H1 (cell line): ENCODE results near the gene GDPD5. TPM values are rescaled to one million over a fixed set of nuclear protein-coding genes. Genes with fewer than 3 reads are reported as not detected.
A peak's percentile ranks its signal among the peaks of the same experiment; 100 is the strongest.

ENCODE experiments used
- CBX5 ChIP-seq: fragments of 300-800, 300-1000 bp; sonication (generic); IDR thresholded peaks from 2 replicates; pipeline ENCODE4 v1.7.1; 2016; ENCODE audit warnings: antibody characterized with exemption, low read length, low read depth
- GABPA ChIP-seq: IDR thresholded peaks from 2 replicates; pipeline ENCODE4 v1.6.1; 2011; ENCODE audit warnings: mild to moderate bottlenecking, low read length, moderate library complexity, borderline replicate concordance; ENCODE audit not compliant: insufficient read depth
- RAD21 ChIP-seq, 2 experiments: IDR thresholded peaks in 1 of 2; conservative IDR thresholded peaks in 1 of 2; 2 replicates each; pipeline ENCODE4 v1.6.1; 2011; ENCODE audit warnings: low read depth in 2 of 2, low read length in 2 of 2, improper control_type of control experiment in 1 of 2, inconsistent platforms in 1 of 2, mild to moderate bottlenecking in 1 of 2, moderate library complexity in 1 of 2
- SP1 ChIP-seq: IDR thresholded peaks from 2 replicates; pipeline ENCODE4 v1.6.1; 2011; ENCODE audit warnings: low read depth, low read length
- polyA plus RNA-seq, 7 experiments: library from polyadenylated mRNA; depleted of rRNA in 3 of 7; stranded (reverse) in 5 of 7; unstranded in 2 of 7; fragments of >200 nt in 5 of 7; fragments of 200-250 nt in 2 of 7; gene quantifications; 1 replicate in 5 of 7; 2 replicates in 1 of 7; 4 replicates in 1 of 7; pipeline versions ENCODE4 v1.2.1 to v1.2.3, GENCODE V29; 2011 to 2013; ENCODE audit warnings: missing spikeins in 2 of 7, mixed read lengths in 2 of 7
- total RNA-seq: library from RNA; stranded (reverse); fragmentation: NEBNext Ultra II Directional; extraction: Animal tissue kit (Norgen Biotek cat#: 25700); gene quantifications from 2 replicates; pipeline ENCODE4 v1.2.1, GENCODE V29; 2021
- TF ChIP-seq, protein P1 (sequence below): fragments of 300-600 bp; sonication (generic); IDR thresholded peaks from 2 replicates; pipeline ENCODE4 v1.7.1; 2012; ENCODE audit warnings: low read length, moderate library complexity, mild to moderate bottlenecking, inconsistent platforms; ENCODE audit not compliant: insufficient replicate concordance
- TF ChIP-seq, protein P2 (sequence below): IDR thresholded peaks from 2 replicates; pipeline ENCODE4 v1.6.1; 2012; ENCODE audit warnings: low read length, inconsistent platforms

Gene GDPD5
- total and polyA plus RNA-seq, 2 of the 8 experiments (the other 6 are each of a cell fraction or from before 2014, with no cell fraction given), result 7.8 to 8.6 TPM

DNA sequence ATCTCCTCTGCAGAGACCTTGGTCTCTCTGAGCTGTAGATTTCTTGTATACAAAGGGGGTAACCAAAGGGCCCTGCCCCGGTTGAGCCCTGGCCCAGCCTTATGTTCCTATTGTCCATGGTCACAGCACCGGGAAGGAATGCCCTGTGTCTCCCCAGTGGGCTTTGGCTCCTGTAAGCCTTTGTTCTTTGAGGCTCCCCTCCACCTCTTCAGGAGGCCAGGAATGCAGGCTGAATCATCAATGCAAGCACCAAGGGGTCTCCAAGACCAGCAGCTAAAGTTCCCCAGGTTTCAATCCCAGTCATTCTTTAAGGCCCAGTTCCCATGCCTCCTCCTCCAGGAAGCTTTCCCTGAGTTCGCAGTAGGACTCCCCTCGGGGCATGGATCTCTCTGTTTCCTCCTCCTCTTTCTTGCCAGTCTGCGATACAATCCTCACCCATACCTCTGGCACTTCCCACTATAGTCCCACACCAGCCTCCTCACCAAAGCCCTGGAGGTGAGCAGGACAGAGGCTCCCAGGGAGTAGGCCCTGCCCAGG, 63.6 kb downstream of the GDPD5 start (continued):
- TF ChIP-seq SP1 (0 out of 2 replicates have a peak, but pooled peaks have one; percentile 20), RAD21 (IDR thresholded peaks at IDR 0.05 in 1 of 2, conservative IDR thresholded peaks at IDR 0.05 in 1 of 2; ENCODE audit: low read depth in 2 of 2, low read length in 2 of 2) (no peak), GABPA (no peak), CBX5 (no peak)
- TF ChIP-seq, protein P1, sequence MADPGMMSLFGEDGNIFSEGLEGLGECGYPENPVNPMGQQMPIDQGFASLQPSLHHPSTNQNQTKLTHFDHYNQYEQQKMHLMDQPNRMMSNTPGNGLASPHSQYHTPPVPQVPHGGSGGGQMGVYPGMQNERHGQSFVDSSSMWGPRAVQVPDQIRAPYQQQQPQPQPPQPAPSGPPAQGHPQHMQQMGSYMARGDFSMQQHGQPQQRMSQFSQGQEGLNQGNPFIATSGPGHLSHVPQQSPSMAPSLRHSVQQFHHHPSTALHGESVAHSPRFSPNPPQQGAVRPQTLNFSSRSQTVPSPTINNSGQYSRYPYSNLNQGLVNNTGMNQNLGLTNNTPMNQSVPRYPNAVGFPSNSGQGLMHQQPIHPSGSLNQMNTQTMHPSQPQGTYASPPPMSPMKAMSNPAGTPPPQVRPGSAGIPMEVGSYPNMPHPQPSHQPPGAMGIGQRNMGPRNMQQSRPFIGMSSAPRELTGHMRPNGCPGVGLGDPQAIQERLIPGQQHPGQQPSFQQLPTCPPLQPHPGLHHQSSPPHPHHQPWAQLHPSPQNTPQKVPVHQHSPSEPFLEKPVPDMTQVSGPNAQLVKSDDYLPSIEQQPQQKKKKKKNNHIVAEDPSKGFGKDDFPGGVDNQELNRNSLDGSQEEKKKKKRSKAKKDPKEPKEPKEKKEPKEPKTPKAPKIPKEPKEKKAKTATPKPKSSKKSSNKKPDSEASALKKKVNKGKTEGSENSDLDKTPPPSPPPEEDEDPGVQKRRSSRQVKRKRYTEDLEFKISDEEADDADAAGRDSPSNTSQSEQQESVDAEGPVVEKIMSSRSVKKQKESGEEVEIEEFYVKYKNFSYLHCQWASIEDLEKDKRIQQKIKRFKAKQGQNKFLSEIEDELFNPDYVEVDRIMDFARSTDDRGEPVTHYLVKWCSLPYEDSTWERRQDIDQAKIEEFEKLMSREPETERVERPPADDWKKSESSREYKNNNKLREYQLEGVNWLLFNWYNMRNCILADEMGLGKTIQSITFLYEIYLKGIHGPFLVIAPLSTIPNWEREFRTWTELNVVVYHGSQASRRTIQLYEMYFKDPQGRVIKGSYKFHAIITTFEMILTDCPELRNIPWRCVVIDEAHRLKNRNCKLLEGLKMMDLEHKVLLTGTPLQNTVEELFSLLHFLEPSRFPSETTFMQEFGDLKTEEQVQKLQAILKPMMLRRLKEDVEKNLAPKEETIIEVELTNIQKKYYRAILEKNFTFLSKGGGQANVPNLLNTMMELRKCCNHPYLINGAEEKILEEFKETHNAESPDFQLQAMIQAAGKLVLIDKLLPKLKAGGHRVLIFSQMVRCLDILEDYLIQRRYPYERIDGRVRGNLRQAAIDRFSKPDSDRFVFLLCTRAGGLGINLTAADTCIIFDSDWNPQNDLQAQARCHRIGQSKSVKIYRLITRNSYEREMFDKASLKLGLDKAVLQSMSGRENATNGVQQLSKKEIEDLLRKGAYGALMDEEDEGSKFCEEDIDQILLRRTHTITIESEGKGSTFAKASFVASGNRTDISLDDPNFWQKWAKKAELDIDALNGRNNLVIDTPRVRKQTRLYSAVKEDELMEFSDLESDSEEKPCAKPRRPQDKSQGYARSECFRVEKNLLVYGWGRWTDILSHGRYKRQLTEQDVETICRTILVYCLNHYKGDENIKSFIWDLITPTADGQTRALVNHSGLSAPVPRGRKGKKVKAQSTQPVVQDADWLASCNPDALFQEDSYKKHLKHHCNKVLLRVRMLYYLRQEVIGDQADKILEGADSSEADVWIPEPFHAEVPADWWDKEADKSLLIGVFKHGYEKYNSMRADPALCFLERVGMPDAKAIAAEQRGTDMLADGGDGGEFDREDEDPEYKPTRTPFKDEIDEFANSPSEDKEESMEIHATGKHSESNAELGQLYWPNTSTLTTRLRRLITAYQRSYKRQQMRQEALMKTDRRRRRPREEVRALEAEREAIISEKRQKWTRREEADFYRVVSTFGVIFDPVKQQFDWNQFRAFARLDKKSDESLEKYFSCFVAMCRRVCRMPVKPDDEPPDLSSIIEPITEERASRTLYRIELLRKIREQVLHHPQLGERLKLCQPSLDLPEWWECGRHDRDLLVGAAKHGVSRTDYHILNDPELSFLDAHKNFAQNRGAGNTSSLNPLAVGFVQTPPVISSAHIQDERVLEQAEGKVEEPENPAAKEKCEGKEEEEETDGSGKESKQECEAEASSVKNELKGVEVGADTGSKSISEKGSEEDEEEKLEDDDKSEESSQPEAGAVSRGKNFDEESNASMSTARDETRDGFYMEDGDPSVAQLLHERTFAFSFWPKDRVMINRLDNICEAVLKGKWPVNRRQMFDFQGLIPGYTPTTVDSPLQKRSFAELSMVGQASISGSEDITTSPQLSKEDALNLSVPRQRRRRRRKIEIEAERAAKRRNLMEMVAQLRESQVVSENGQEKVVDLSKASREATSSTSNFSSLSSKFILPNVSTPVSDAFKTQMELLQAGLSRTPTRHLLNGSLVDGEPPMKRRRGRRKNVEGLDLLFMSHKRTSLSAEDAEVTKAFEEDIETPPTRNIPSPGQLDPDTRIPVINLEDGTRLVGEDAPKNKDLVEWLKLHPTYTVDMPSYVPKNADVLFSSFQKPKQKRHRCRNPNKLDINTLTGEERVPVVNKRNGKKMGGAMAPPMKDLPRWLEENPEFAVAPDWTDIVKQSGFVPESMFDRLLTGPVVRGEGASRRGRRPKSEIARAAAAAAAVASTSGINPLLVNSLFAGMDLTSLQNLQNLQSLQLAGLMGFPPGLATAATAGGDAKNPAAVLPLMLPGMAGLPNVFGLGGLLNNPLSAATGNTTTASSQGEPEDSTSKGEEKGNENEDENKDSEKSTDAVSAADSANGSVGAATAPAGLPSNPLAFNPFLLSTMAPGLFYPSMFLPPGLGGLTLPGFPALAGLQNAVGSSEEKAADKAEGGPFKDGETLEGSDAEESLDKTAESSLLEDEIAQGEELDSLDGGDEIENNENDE, result no peak
- TF ChIP-seq, protein P2, sequence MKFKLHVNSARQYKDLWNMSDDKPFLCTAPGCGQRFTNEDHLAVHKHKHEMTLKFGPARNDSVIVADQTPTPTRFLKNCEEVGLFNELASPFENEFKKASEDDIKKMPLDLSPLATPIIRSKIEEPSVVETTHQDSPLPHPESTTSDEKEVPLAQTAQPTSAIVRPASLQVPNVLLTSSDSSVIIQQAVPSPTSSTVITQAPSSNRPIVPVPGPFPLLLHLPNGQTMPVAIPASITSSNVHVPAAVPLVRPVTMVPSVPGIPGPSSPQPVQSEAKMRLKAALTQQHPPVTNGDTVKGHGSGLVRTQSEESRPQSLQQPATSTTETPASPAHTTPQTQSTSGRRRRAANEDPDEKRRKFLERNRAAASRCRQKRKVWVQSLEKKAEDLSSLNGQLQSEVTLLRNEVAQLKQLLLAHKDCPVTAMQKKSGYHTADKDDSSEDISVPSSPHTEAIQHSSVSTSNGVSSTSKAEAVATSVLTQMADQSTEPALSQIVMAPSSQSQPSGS, result 0 out of 2 replicates have a peak, but pooled peaks have one; percentile 29
